T-helper 2 cell treated with Interferon-gamma antibody and Interleukin-4, amounts not matched to agents 5 μg/mL and 100 μg/mL, for 36 hours (primary cell): ENCODE measurements around the gene ATG14.

Source experiments
- DNase-seq: peaks from one replicate; pipeline ENCODE4 v3.0.0; 2021; ENCODE audit warnings: low spot score
- H3K27ac Mint-ChIP-seq: one replicate; pipeline ENCODE4 v1.8.0; 2021; ENCODE audit warnings: mild to moderate bottlenecking, mixed read lengths
- H3K27me3 Mint-ChIP-seq: one replicate; pipeline ENCODE4 v1.8.0; 2021; ENCODE audit warnings: low read depth, mixed read lengths
- H3K36me3 Mint-ChIP-seq: one replicate; pipeline ENCODE4 v1.8.0; 2021; ENCODE audit warnings: low read depth, mixed read lengths
- H3K4me1 Mint-ChIP-seq: one replicate; pipeline ENCODE4 v1.8.0; 2021; ENCODE audit warnings: low read depth, mixed read lengths
- H3K4me3 Mint-ChIP-seq: one replicate; pipeline ENCODE4 v1.8.0; 2022; ENCODE audit warnings: mild to moderate bottlenecking, moderate library complexity, mixed read lengths
- H3K9me3 Mint-ChIP-seq: one replicate; pipeline ENCODE4 v1.8.0; 2021; ENCODE audit warnings: mixed read lengths

The ATG14 gene

DNA sequence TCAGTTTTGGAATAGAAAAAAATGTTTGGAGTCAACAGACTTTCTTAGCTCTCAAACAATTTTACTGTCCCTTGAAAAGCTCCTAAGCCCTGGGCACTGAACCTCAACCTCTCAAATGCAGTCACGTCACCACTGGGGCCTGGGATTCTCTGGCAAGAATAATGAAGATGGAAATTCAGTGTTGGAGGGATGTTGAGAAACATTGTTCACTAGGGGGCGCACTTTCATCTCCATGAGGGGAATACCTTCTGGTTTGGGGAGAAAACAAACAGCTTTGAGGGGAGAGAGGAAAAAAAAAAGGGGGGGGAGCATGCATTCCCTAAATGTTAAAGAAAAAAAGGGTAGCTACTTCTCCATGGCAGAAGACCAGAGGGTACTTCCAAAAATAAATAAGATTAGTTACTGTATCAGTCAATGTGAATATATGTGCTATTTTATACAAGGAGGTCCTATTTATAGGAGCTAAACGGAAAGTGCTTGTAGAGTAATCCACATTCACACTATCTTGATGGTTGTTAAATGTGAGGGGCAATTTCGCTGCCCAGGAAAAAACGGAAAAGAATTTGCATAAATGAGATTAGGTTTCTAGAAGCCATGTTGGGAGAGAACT, 34.6 kb upstream of the ATG14 start:
- Mint-ChIP-seq H3K9me3 (no peaks in the 10 kb centered on the region), H3K27ac (no peak overlapping the region), H3K4me3 (no peak overlapping the region), H3K27me3 (peaks cover 2% of the 10 kb centered on the region), H3K4me1 (no peaks in the 10 kb centered on the region), H3K36me3 (no peaks in the 10 kb centered on the region)
- peak; percentile 33 for DNase-seq

DNA sequence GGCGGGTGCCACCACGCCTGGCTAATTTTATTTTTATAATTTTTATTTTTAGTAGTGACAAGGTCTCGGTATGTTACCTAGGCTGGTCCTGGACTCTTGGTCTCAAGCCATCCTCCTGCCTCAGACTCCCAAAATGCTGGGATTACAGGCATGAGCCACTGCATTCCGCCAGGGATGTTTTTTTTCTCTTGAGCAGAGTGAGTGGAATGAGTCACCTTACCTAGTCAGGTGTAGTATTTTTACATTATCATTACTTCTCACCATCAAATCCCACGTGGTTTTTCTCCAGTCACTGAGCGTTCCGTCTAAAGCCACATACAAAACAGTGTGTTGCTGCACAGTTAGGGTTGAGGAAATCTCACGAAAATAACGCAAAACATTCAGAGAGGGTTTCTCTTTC, 29.7 kb upstream of the ATG14 start:
- H3K27me3 Mint-ChIP-seq: peaks cover 3% of the 10 kb centered on the region
- H3K4me1 Mint-ChIP-seq: no peaks in the 10 kb centered on the region
- DNase-seq: no peak
- H3K9me3 Mint-ChIP-seq: no peaks in the 10 kb centered on the region
- H3K27ac Mint-ChIP-seq: no peak overlapping the region
- H3K4me3 Mint-ChIP-seq: no peak overlapping the region
- no peaks in the 10 kb centered on the region for H3K36me3 Mint-ChIP-seq

DNA sequence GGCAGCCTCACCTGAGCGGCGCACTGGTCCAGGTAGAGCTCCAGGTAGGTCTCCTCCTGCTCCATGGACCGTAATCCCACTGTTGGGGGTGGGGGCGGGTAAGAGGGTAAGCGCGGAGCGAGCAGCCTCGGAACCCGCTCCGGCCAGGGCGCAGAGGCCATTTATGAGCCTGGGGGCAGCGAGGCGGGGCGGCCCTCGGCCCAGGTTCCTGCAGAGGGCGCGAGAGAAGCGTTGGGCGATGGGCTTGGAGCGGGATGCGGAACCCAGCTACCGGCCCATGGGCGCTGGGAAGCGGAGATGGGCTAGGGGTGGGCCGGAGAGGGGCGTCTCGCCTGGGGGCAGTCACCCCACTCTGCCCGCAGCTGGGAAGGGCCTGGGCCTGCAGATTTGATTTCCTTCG, 28.8 kb upstream of the ATG14 start, which contains the start of gene TBPL2:
TSS of gene TBPL2 (minus strand) at position 232 of the 400 bp plus-strand sequence. CDS start at position 65, 167 bp downstream.
- H3K4me1 Mint-ChIP-seq: no peaks in the 10 kb centered on the region
- H3K36me3 Mint-ChIP-seq: no peaks in the 10 kb centered on the region
- H3K27me3 Mint-ChIP-seq: peaks cover 5% of the 10 kb centered on the region
- no peaks in the 10 kb centered on the region for H3K9me3 Mint-ChIP-seq
- DNase-seq: no peak
- H3K27ac Mint-ChIP-seq: no peak within 1 kb of the TSS
- no peak within 1 kb of the TSS for H3K4me3 Mint-ChIP-seq

DNA sequence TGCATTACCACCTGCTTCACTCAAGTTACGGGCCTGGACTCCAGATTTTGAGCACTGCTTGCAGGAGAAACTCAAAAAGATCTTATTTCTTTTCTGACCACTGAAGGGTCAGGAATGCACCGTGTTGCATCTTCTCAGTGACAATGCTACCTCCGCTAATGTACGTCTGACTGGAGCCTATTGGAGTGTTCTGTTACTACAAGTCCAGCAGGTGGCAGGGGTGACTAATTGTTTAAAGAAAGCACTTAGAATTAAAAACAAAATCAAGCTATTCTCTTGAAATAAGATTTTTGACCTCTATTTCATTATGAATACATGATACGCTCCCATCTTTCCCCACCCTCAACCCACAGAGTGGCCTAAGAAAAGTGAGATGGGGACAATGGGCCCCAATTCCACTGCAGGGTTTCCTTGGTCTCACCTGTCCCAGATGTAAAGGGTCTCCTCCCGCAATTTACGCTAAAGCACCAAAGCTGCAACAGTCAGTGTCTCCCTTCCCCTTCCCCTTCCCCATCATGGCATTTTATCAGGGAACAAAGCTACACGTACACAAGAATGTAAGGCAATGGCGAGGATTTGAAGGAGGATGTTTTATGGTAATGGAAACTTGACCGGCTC, 26.5 kb upstream of the ATG14 start:
- Mint-ChIP-seq H3K4me3 (no peak overlapping the region), H3K4me1 (peaks cover 17% of the 10 kb centered on the region), H3K27me3 (peaks cover 3% of the 10 kb centered on the region), H3K9me3 (no peaks in the 10 kb centered on the region), H3K36me3 (no peaks in the 10 kb centered on the region), H3K27ac (no peak overlapping the region)
- no peak for DNase-seq

DNA sequence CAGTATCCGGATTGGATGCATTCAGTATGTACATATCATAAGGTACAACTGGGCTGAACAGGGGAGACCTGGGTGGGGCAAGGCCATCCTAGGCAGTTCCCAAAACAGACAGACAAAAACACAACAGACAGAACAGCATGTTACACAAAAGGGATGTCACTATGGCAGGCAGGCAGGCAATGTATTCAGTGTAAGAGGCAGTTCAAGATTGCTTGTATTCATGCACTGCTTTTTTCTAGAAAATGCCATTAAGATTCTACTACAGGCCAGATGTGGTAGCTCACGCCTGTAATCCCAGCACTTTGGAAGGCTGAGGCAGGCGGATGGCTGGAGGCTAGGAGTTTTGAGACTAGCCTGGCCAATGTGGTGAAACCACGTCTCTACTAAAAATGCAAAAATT, 25.3 kb upstream of the ATG14 start:
- H3K36me3 Mint-ChIP-seq: no peaks in the 10 kb centered on the region
- H3K4me1 Mint-ChIP-seq: peaks cover 22% of the 10 kb centered on the region
- DNase-seq: no peak
- H3K9me3 Mint-ChIP-seq: no peaks in the 10 kb centered on the region
- no peak overlapping the region for H3K27ac Mint-ChIP-seq
- H3K27me3 Mint-ChIP-seq: peaks cover 3% of the 10 kb centered on the region
- no peak overlapping the region for H3K4me3 Mint-ChIP-seq

DNA sequence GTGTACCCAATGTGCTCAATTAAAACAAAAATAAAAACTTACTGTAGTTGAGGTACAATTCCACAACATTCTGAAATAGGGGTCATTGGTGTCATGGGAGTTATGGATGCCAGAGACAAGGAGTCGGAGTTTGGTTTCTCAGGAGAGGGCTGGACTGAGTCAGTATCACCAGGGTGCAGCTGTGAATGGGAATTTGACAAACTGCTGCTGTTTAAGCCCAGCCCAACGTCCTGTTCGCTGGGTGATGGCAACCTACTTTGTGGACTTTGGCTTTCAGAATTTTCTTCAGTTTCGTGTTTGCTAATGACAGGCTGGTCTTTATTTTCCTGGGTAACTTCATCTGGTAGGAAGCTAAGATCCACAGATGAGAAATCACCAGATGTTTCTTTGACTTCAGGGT, 24.9 kb upstream of the ATG14 start:
- DNase-seq: no peak
- H3K27me3 Mint-ChIP-seq: peaks cover 3% of the 10 kb centered on the region
- no peak overlapping the region for H3K27ac Mint-ChIP-seq
- no peaks in the 10 kb centered on the region for H3K36me3 Mint-ChIP-seq
- no peak overlapping the region for H3K4me3 Mint-ChIP-seq
- peaks cover 22% of the 10 kb centered on the region for H3K4me1 Mint-ChIP-seq
- H3K9me3 Mint-ChIP-seq: no peaks in the 10 kb centered on the region

DNA sequence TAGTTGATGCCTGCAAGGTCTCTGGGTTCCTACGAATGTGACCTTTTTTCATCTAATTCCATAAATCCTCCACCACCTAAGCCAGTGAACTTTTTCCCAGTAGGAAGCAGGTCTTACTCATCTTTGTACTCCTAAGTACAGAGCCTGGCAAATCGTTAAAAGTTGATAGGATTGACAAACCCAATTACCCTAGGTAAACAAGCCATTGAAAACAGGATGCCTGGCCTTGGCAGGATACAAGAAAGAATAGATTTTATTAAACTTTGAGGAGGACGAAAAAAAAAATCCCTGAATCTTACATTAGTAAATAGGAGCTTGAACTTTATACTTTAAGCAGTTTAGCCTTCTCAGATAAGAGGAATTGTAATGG, 23.2 kb upstream of the ATG14 start:
- Mint-ChIP-seq H3K36me3 (no peaks in the 10 kb centered on the region), H3K9me3 (no peaks in the 10 kb centered on the region), H3K27me3 (peaks cover 3% of the 10 kb centered on the region), H3K27ac (no peak overlapping the region), H3K4me1 (peaks cover 25% of the 10 kb centered on the region), H3K4me3 (no peak overlapping the region)
- DNase-seq: no peak

DNA sequence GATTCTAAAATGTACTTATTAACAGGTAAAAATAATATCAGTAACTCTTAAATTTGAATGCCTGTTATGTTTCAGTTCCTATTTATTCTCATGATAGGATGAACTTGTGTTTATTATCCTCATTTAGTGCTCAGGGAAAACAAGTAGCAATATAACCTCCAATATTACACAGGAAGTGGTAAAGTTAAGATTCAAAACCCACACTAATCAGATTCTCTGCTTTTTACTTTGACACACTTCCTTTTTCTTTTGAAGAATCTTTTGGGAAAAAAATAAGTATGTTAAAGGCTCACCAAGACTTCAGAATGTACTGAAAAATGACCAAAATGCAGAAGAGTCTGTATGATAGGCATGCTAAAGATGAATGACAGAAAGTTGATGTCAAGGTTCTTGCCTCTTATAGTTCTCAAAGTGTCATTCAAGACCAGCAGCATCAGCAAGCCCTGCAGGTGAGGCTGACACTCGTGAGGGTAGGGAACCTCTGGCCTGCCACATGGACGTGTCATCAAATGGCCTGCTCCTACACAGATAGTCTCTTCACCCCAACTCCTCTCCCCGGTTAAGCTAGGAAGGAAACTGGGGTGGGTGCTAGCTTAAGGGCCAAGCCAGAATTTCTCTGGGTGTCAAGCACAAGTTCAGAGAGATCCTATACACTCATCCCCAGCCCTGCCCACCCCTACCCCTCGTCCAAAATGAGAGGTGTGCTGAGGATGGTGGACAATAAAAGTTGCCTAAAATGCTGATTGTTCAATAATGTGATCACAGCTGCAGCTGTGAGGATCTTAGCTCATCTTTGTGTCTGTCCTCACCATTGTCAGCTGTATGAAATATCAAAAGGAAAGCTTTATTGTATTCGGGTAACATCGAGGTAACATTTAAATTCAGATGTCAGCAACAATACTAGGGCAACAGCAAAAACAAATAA, 22.5 kb upstream of the ATG14 start:
- Mint-ChIP-seq H3K27ac (no peak overlapping the region), H3K36me3 (no peaks in the 10 kb centered on the region), H3K27me3 (peaks cover 3% of the 10 kb centered on the region), H3K4me3 (peak overlapping the region; percentile 52), H3K9me3 (no peaks in the 10 kb centered on the region), H3K4me1 (peaks cover 25% of the 10 kb centered on the region)
- no peak for DNase-seq

DNA sequence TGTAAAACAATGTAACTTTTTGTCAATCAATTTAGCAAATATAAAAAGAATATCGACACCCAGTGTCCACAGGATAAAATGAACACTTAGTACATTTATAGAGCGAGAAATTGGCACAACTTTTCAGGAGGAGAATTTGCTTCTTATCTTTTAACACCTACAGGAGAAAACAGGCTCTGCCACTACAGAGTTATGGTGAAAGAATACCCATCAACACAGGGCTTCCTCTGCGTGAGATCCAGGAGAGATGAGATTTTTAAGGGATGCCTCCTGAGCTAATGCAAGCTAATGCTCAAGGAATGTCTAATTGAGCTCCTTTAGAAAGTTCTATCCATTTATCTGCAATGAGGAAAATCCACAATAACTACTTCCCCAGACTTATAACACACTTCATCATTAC, 21.0 kb upstream of the ATG14 start:
- H3K27me3 Mint-ChIP-seq: peaks cover 3% of the 10 kb centered on the region

DNA sequence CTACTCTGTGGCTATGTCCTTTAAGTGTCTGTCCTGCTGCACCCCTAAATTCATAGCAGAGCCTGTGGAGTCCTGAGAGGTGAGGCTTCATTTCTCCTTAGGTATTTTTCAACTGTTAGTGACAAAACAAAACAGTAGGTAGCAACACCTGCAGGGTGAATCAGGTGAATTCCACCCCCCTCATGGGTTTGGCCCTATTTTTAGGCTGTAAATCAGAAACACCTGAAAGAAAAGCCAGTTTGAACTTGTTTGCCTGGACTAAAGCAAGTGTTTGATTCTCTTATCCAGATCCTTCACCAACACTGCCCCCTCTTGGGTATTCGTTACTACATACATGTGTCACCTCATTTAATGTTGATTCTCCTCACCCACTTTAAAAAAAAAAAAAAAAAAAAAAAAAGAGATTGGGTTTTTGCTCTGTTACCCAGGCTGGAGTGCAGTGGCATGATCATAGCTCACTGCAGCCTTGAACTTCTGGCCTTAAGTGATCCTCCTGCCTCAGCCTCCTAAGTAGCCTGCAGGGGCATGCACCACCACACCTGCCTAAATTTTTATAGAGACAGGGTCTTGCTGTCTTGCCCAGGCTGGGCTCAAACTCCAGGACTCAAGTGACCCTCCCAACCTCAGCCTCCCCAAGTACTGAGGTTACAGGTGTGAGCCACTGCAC, 18.5 kb upstream of the ATG14 start:
- H3K27me3 Mint-ChIP-seq: no peaks in the 10 kb centered on the region
- no peaks in the 10 kb centered on the region for H3K9me3 Mint-ChIP-seq
- peak overlapping the region; percentile 31 for H3K27ac Mint-ChIP-seq
- no peak overlapping the region for H3K4me3 Mint-ChIP-seq
- no peaks in the 10 kb centered on the region for H3K36me3 Mint-ChIP-seq
- peak; percentile 35 for DNase-seq
- peaks cover 25% of the 10 kb centered on the region for H3K4me1 Mint-ChIP-seq

More for the DNA sequence above, 21.0 kb upstream of the ATG14 start:
- DNase-seq: no peak
- H3K36me3 Mint-ChIP-seq: no peaks in the 10 kb centered on the region
- no peaks in the 10 kb centered on the region for H3K9me3 Mint-ChIP-seq
- peaks cover 25% of the 10 kb centered on the region for H3K4me1 Mint-ChIP-seq
- no peak overlapping the region for H3K4me3 Mint-ChIP-seq
- no peak overlapping the region for H3K27ac Mint-ChIP-seq

DNA sequence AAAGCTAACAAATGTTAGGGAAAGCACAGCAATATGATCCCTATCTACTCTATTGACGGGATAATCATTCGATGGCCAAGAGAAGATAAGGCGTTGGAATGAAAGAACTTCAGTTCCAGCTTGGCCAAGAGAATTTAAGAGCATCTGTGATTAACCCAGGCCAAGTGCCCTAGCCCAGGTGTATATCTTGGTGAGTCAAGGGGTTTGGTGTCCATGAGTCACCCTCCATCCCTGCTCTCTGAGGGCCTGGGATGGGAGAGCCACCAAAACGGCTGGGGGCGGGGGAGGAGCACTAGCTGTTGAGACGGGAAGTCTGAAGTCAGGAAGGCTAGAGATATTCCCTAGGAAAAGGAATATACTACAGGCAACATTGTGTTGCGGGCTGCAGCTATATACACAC, 15.8 kb upstream of the ATG14 start:
- no peak overlapping the region for H3K27ac Mint-ChIP-seq
- no peak for DNase-seq
- no peak overlapping the region for H3K4me3 Mint-ChIP-seq
- no peaks in the 10 kb centered on the region for H3K36me3 Mint-ChIP-seq
- H3K27me3 Mint-ChIP-seq: no peaks in the 10 kb centered on the region
- peaks cover 4% of the 10 kb centered on the region for H3K4me1 Mint-ChIP-seq
- no peaks in the 10 kb centered on the region for H3K9me3 Mint-ChIP-seq

DNA sequence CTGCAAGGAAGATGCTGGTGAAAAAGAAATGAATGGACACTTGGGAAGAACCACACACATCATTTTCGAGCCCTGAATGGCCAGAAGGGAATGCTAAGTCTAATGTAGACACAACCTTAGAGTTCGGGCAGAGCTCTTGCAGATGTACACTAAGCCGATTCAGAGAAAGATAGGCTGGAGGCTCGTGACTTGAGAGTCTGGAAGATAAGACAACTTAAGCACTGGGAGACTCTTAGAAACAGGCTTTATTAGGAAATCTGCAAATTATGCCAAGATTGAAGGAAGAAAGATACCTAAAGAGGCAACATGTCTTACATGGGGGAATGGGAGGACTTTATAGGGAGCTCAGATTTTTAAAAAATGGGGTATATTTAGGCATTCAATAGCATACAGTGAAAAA, 15.3 kb upstream of the ATG14 start:
- H3K27me3 Mint-ChIP-seq: no peaks in the 10 kb centered on the region
- H3K4me1 Mint-ChIP-seq: peaks cover 4% of the 10 kb centered on the region
- H3K27ac Mint-ChIP-seq: no peak overlapping the region
- DNase-seq: no peak
- H3K4me3 Mint-ChIP-seq: no peak overlapping the region
- H3K9me3 Mint-ChIP-seq: no peaks in the 10 kb centered on the region
- H3K36me3 Mint-ChIP-seq: no peaks in the 10 kb centered on the region

DNA sequence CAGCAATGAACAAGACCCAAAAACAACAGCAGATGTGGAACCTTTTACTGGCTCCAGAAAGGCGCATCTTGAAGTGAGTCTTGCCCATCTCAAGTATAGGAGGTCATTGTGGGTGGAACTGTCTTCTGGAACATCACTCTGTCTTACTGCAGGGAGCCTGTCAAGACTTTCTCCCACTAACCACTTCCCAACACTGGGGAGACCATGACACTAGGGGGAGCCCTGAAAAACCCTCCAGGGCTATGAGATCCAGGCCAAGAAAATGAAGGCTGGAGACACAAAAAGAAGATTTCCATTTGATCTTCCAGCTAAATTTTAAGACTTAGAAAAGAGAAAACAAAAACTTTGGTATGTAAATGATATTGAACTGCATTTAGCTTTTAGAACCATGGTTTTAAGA, 13.5 kb upstream of the ATG14 start:
- Mint-ChIP-seq H3K9me3 (no peaks in the 10 kb centered on the region), H3K4me1 (peaks cover 3% of the 10 kb centered on the region), H3K27ac (no peak overlapping the region), H3K27me3 (no peaks in the 10 kb centered on the region), H3K4me3 (no peak overlapping the region), H3K36me3 (no peaks in the 10 kb centered on the region)
- DNase-seq: no peak

DNA sequence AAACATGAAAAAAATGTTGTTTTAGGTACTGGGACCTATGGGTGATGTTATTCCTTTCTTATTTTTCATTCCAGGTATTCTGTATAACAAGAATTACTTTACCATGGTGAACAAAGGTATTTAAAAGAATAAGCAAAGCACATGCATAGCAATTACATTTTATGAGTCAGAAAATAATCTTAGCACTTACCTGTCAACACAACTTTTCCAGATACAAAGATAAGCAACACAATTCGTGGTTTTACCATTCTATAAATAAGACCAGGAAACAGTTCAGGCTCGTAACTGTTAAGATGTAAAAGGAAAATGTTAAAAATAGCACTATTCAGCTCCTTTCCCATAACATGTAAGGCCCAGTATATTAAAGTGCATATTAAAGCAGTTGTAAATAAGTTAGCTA, 12.3 kb upstream of the ATG14 start:
- Mint-ChIP-seq H3K27me3 (no peaks in the 10 kb centered on the region), H3K36me3 (no peaks in the 10 kb centered on the region), H3K27ac (no peak overlapping the region), H3K4me3 (no peak overlapping the region), H3K4me1 (no peaks in the 10 kb centered on the region), H3K9me3 (no peaks in the 10 kb centered on the region)
- no peak for DNase-seq
